H54 (cell line): ENCODE data around the gene FBXO15.

Experiments used
- DNase-seq: peaks from one replicate; pipeline ENCODE4 v3.0.0; 2011; ENCODE audit warnings: low spot score, mixed read lengths; ENCODE audit not compliant: insufficient read length
- FAIRE-seq: peaks from 3 replicates; lab custom pipeline; 2011; peaks lifted over from hg19 to GRCh38; lab: Jason Lieb, UNC
- POLR2A ChIP-seq: IDR thresholded peaks from 2 replicates; pipeline ENCODE4 v1.6.1; 2011; ENCODE audit warnings: low read depth, mild to moderate bottlenecking, low read length

Gene FBXO15

GRCh38 chr18:74147779-74148542 is at the start of gene FBXO15, which contains the start of gene TIMM21:
Gene FBXO15 (minus strand): TSS chr18:74147834. CDS start chr18:74147785, 49 bp downstream.
Gene TIMM21 (plus strand): TSS chr18:74148523. CDS start chr18:74148809, 286 bp downstream.
- DNase-seq (peak; percentile 32), FAIRE-seq (no peak)
- TF ChIP-seq POLR2A = peak; percentile 47; the same call in 1 of the 2 replicates

- DNase-seq (peak; percentile 3), FAIRE-seq (no peak)
Observed at GRCh38 chr18:74196220-74197119, 48.8 kb upstream of the FBXO15 start.

GRCh38 chr18:74194691-74195090 is 47.1 kb upstream of the FBXO15 start:
- DNase-seq (no peak), FAIRE-seq (no peak)
- TF ChIP-seq POLR2A = no peak

More at GRCh38 chr18:74196220-74197119, 48.8 kb upstream of the FBXO15 start:
- no peak for TF ChIP-seq POLR2A

GRCh38 chr18:74191577-74191976 is 43.9 kb upstream of the FBXO15 start:
- FAIRE-seq (no peak), DNase-seq (no peak)
- no peak for TF ChIP-seq POLR2A

- TF ChIP-seq POLR2A = no peak
- FAIRE-seq = no peak
- no peak for DNase-seq
Observed at GRCh38 chr18:74190086-74190485, 42.5 kb upstream of the FBXO15 start.

- no peak for TF ChIP-seq POLR2A
- DNase-seq = no peak
- FAIRE-seq = no peak
Observed at GRCh38 chr18:74186661-74187060, 39.0 kb upstream of the FBXO15 start.

- TF ChIP-seq POLR2A = no peak
Observed at GRCh38 chr18:74185860-74186259, 38.2 kb upstream of the FBXO15 start.

GRCh38 chr18:74184875-74185274 is 37.2 kb upstream of the FBXO15 start:
- FAIRE-seq (no peak), DNase-seq (no peak)
- TF ChIP-seq POLR2A = no peak

More at GRCh38 chr18:74185860-74186259, 38.2 kb upstream of the FBXO15 start:
- DNase-seq = no peak
- FAIRE-seq = no peak

- TF ChIP-seq POLR2A = no peak
- DNase-seq = no peak
- FAIRE-seq = no peak
Observed at GRCh38 chr18:74183130-74183529, 35.5 kb upstream of the FBXO15 start.

- FAIRE-seq (no peak), DNase-seq (no peak)
- TF ChIP-seq POLR2A = no peak
Observed at GRCh38 chr18:74182335-74182734, 34.7 kb upstream of the FBXO15 start.

GRCh38 chr18:74179623-74180199 is 32.1 kb upstream of the FBXO15 start:
- DNase-seq = no peak
- TF ChIP-seq POLR2A = no peak
- no peak for FAIRE-seq

GRCh38 chr18:74178884-74179283 is 31.2 kb upstream of the FBXO15 start:
- TF ChIP-seq POLR2A = no peak
- FAIRE-seq = no peak
- DNase-seq = no peak

- DNase-seq = no peak
Observed at GRCh38 chr18:74175658-74176057, 28.0 kb upstream of the FBXO15 start.

GRCh38 chr18:74173434-74173750 is 25.8 kb upstream of the FBXO15 start:
- TF ChIP-seq POLR2A = no peak

More at GRCh38 chr18:74175658-74176057, 28.0 kb upstream of the FBXO15 start:
- no peak for FAIRE-seq
- no peak for TF ChIP-seq POLR2A

More at GRCh38 chr18:74173434-74173750, 25.8 kb upstream of the FBXO15 start:
- FAIRE-seq (no peak), DNase-seq (no peak)
